Naive thymus-derived CD4-positive, alpha-beta T cell (primary cell): Measurements from ENCODE around the gene ZFAND3. TPM values are rescaled to one million over a fixed set of nuclear protein-coding genes. Genes with fewer than 3 reads are reported as not detected.

ENCODE experiments used
- ATAC-seq: fragments of 150-1000 bp; cut with Tn5 transposase; 2 replicates; pipeline ENCODE4 v1.10.0; 2021; ENCODE audit warnings: mild to moderate bottlenecking, moderate library complexity
- CTCF ChIA-PET: fragments of 350-600 bp; sonication (Branson Sonifier 250); formaldehyde crosslinking; loops from one replicate; lab custom pipeline; 2021; ENCODE audit warnings: antibody characterized with exemption; lab: Charles Lee
- POLR2A ChIA-PET: fragments of 350-600 bp; sonication (Branson Sonifier 250); formaldehyde crosslinking; loops from one replicate; lab custom pipeline; 2021; ENCODE audit warnings: antibody characterized with exemption, inconsistent platforms; lab: Charles Lee
- DNase-seq, 9 donors: peaks; one replicate each; pipeline versions ENCODE4 v3.0.0 to v3.0.0-alpha.2; 2020 to 2022; ENCODE audit warnings: mixed read lengths in 1 of 9
- H3K27ac ChIP-seq: one replicate; pipeline ENCODE4 v1.7.0; 2013; ENCODE audit warnings: mild to moderate bottlenecking, low read depth, low read length, moderate library complexity
- H3K27me3 ChIP-seq, 2 donors: one replicate each; pipeline ENCODE4 v1.7.0; 2013; ENCODE audit warnings: low read length in 2 of 2, mild to moderate bottlenecking in 2 of 2, moderate library complexity in 2 of 2; ENCODE audit not compliant: control insufficient read depth in 2 of 2, insufficient read depth in 2 of 2
- H3K36me3 ChIP-seq, 3 experiments: 1 replicate in 2 of 3; 2 replicates in 1 of 3; pipeline ENCODE4 v1.7.0; 2013; ENCODE audit warnings: low read length in 3 of 3, mild to moderate bottlenecking in 3 of 3, moderate library complexity in 1 of 3; ENCODE audit not compliant: insufficient read depth in 3 of 3, control insufficient read depth in 2 of 3
- H3K4me1 ChIP-seq, 2 donors: one replicate each; pipeline ENCODE4 v1.7.0; 2013; ENCODE audit warnings: low read length in 2 of 2, mild to moderate bottlenecking in 2 of 2, moderate library complexity in 1 of 2; ENCODE audit not compliant: control insufficient read depth in 2 of 2, insufficient read depth in 2 of 2
- H3K4me3 ChIP-seq: 2 replicates; pipeline ENCODE4 v1.7.0; 2013; ENCODE audit warnings: mild to moderate bottlenecking, low read length
- H3K9me3 ChIP-seq, 3 experiments: 1 replicate in 2 of 3; 2 replicates in 1 of 3; pipeline ENCODE4 v1.7.0; 2013; ENCODE audit warnings: low read length in 3 of 3; ENCODE audit not compliant: control insufficient read depth in 2 of 3
- H3K27ac Mint-ChIP-seq, 9 donors: one replicate each; pipeline ENCODE4 v1.8.0; 2020 to 2022; ENCODE audit warnings: mixed read lengths in 9 of 9, mild to moderate bottlenecking in 8 of 9, moderate library complexity in 5 of 9, inconsistent platforms in 2 of 9
- H3K27me3 Mint-ChIP-seq, 5 donors: one replicate each; pipeline ENCODE4 v1.8.0; 2021 to 2022; ENCODE audit warnings: mixed read lengths in 5 of 5, mild to moderate bottlenecking in 1 of 5
- H3K36me3 Mint-ChIP-seq, 5 donors: one replicate each; pipeline ENCODE4 v1.8.0; 2020 to 2022; ENCODE audit warnings: mixed read lengths in 5 of 5, mild to moderate bottlenecking in 3 of 5, inconsistent platforms in 1 of 5
- H3K4me1 Mint-ChIP-seq, 7 donors: one replicate each; pipeline ENCODE4 v1.8.0; 2020 to 2022; ENCODE audit warnings: mixed read lengths in 7 of 7, mild to moderate bottlenecking in 3 of 7, inconsistent platforms in 1 of 7
- H3K4me3 Mint-ChIP-seq, 10 donors: one replicate each; pipeline ENCODE4 v1.8.0; 2020 to 2022; ENCODE audit warnings: mild to moderate bottlenecking in 10 of 10, mixed read lengths in 10 of 10, moderate library complexity in 6 of 10, inconsistent platforms in 2 of 10
- H3K9me3 Mint-ChIP-seq, 11 donors: one replicate each; pipeline ENCODE4 v1.8.0; 2020 to 2022; ENCODE audit warnings: mixed read lengths in 11 of 11, mild to moderate bottlenecking in 4 of 11, inconsistent platforms in 1 of 11, moderate library complexity in 1 of 11
- intact Hi-C, 2 donors: fragments of 100-400 bp; cut with micrococcal nuclease; formaldehyde crosslinking; loops; one replicate each; pipeline ENCODE4 v1.15.1; 2023
- polyA plus RNA-seq, 2 donors: library from polyadenylated mRNA; unstranded; fragments of 300-500 nt; fragmentation: Illumina TruSeq; gene quantifications; one replicate each; pipeline ENCODE4 v1.2.3, GENCODE V29; 2021
- total RNA-seq, 6 experiments: library from RNA in 5 of 6; stranded (reverse) in 5 of 6; gene quantifications; 1 replicate in 5 of 6; 2 replicates in 1 of 6; pipeline ENCODE4 v1.2.3 and lab custom pipeline; 2021 to 2026

Gene ZFAND3
- total and polyA plus RNA-seq, 7 experiments from 2014 or later = 3.5 to 55.0 (median 37.1) TPM

- H3K36me3 Mint-ChIP-seq = peaks cover 0 to 36% (median 18%) of the 10 kb centered on the region in 5 donors
- no peak overlapping the region for H3K4me3 Mint-ChIP-seq
- H3K36me3 ChIP-seq = no peaks in the 10 kb centered on the region
- no peaks in the 10 kb centered on the region for H3K9me3 ChIP-seq
- H3K27ac ChIP-seq = no peak overlapping the region
- H3K4me1 Mint-ChIP-seq = peaks cover 4 to 32% (median 24%) of the 10 kb centered on the region in 7 donors
- H3K4me1 ChIP-seq = no peaks in the 10 kb centered on the region
- CTCF ChIA-PET = interaction anchor here (0.7 kb wide), 1 partner anchor 77 kb away, joined by 4 read pairs; no protein-coding TSS in a partner anchor
- H3K4me3 ChIP-seq = no peak overlapping the region
- intact Hi-C loops = no loop called here
- DNase-seq = no peak
- H3K27me3 Mint-ChIP-seq = no peaks in the 10 kb centered on the region
- H3K9me3 Mint-ChIP-seq = peaks cover 0 to 1% (median 0%) of the 10 kb centered on the region in 11 donors
- POLR2A ChIA-PET = no interaction called here
- ATAC-seq = no peak
- H3K27ac Mint-ChIP-seq = no peak overlapping the region
- no peaks in the 10 kb centered on the region for H3K27me3 ChIP-seq
Observed at GRCh38 chr6:38100380-38100779, 280.9 kb downstream of the ZFAND3 start.

GRCh38 chr6:38103921-38104320, 284.4 kb downstream of the ZFAND3 start:
- ChIA-PET CTCF (no interaction called here), POLR2A (no interaction called here)
- Histone ChIP-seq H3K27ac (no peak overlapping the region), H3K4me1 (no peaks in the 10 kb centered on the region), H3K27me3 (no peaks in the 10 kb centered on the region), H3K4me3 (no peak overlapping the region), H3K9me3 (no peaks in the 10 kb centered on the region), H3K36me3 (no peaks in the 10 kb centered on the region)
- H3K27ac Mint-ChIP-seq = no peak overlapping the region
- no peaks in the 10 kb centered on the region for H3K27me3 Mint-ChIP-seq
- no peak for DNase-seq
- no peak for ATAC-seq
- H3K9me3 Mint-ChIP-seq = peaks cover 0 to 1% (median 0%) of the 10 kb centered on the region in 11 donors
- intact Hi-C loops = no loop called here
- peaks cover 7 to 50% (median 30%) of the 10 kb centered on the region in 5 donors for H3K36me3 Mint-ChIP-seq
- peaks cover 4 to 34% (median 25%) of the 10 kb centered on the region in 7 donors for H3K4me1 Mint-ChIP-seq
- no peak overlapping the region for H3K4me3 Mint-ChIP-seq

GRCh38 chr6:38105066-38105465, 285.5 kb downstream of the ZFAND3 start:
- POLR2A ChIA-PET = no interaction called here
- Mint-ChIP-seq H3K27ac (no peak overlapping the region), H3K9me3 (peaks cover 0 to 1% (median 0%) of the 10 kb centered on the region in 11 donors), H3K27me3 (no peaks in the 10 kb centered on the region), H3K36me3 (peaks cover 7 to 54% (median 32%) of the 10 kb centered on the region in 5 donors), H3K4me1 (peaks cover 7 to 44% (median 33%) of the 10 kb centered on the region in 7 donors), H3K4me3 (no peak overlapping the region)
- H3K27ac ChIP-seq = no peak overlapping the region
- no peak overlapping the region for H3K4me3 ChIP-seq
- no peaks in the 10 kb centered on the region for H3K36me3 ChIP-seq
- DNase-seq (no peak), ATAC-seq (no peak)
- intact Hi-C loops = no loop called here
- no peaks in the 10 kb centered on the region for H3K9me3 ChIP-seq
- CTCF ChIA-PET = interaction anchor here (0.6 kb wide), 1 partner anchor 93 kb away, joined by 3 read pairs; no protein-coding TSS in a partner anchor
- no peaks in the 10 kb centered on the region for H3K4me1 ChIP-seq
- no peaks in the 10 kb centered on the region for H3K27me3 ChIP-seq

- no peak for DNase-seq
- Histone ChIP-seq H3K4me3 (no peak overlapping the region), H3K9me3 (no peaks in the 10 kb centered on the region), H3K27me3 (no peaks in the 10 kb centered on the region), H3K36me3 (no peaks in the 10 kb centered on the region), H3K27ac (no peak overlapping the region), H3K4me1 (no peaks in the 10 kb centered on the region)
- ChIA-PET POLR2A (no interaction called here), CTCF (no interaction called here)
- intact Hi-C loops = no loop called here
- no peak for ATAC-seq
- peaks cover 2 to 46% (median 25%) of the 10 kb centered on the region in 5 donors for H3K36me3 Mint-ChIP-seq
- H3K9me3 Mint-ChIP-seq = peaks cover 0 to 1% (median 0%) of the 10 kb centered on the region in 11 donors
- H3K4me3 Mint-ChIP-seq = no peak overlapping the region
- H3K4me1 Mint-ChIP-seq = peaks cover 14 to 56% (median 38%) of the 10 kb centered on the region in 7 donors
- no peaks in the 10 kb centered on the region for H3K27me3 Mint-ChIP-seq
- no peak overlapping the region for H3K27ac Mint-ChIP-seq
Observed at GRCh38 chr6:38107073-38107472, 287.5 kb downstream of the ZFAND3 start.

GRCh38 chr6:38110481-38110971, 291.0 kb downstream of the ZFAND3 start:
- Histone ChIP-seq H3K27ac (no peak overlapping the region), H3K36me3 (no peaks in the 10 kb centered on the region), H3K27me3 (no peaks in the 10 kb centered on the region), H3K4me1 (no peaks in the 10 kb centered on the region), H3K9me3 (no peaks in the 10 kb centered on the region), H3K4me3 (no peak overlapping the region)
- Mint-ChIP-seq H3K27ac (peak overlapping the region in 5 of 9 donors; percentile 9 to 69 (median 40)), H3K4me1 (peaks cover 13 to 52% (median 41%) of the 10 kb centered on the region in 7 donors), H3K27me3 (no peaks in the 10 kb centered on the region), H3K9me3 (no peaks in the 10 kb centered on the region), H3K36me3 (peaks cover 5 to 36% (median 18%) of the 10 kb centered on the region in 5 donors), H3K4me3 (no peak overlapping the region)
- CTCF ChIA-PET = no interaction called here
- DNase-seq (no peak), ATAC-seq (no peak)
- POLR2A ChIA-PET = no interaction called here
- intact Hi-C loops = no loop called here

- POLR2A ChIA-PET = interaction anchor here (0.5 kb wide), 1 partner anchor 13 kb away, joined by 3 read pairs; no protein-coding TSS in a partner anchor
- peaks cover 3 to 35% (median 8%) of the 10 kb centered on the region in 5 donors for H3K36me3 Mint-ChIP-seq
- no peak overlapping the region for H3K4me3 ChIP-seq
- ATAC-seq (no peak), DNase-seq (no peak)
- peaks cover 9 to 45% (median 38%) of the 10 kb centered on the region in 7 donors for H3K4me1 Mint-ChIP-seq
- no peaks in the 10 kb centered on the region for H3K9me3 Mint-ChIP-seq
- no peaks in the 10 kb centered on the region for H3K36me3 ChIP-seq
- no peak overlapping the region for H3K4me3 Mint-ChIP-seq
- no peaks in the 10 kb centered on the region for H3K27me3 Mint-ChIP-seq
- no peaks in the 10 kb centered on the region for H3K27me3 ChIP-seq
- no peaks in the 10 kb centered on the region for H3K4me1 ChIP-seq
- H3K9me3 ChIP-seq = no peaks in the 10 kb centered on the region
- intact Hi-C loops = no loop called here
- no peak overlapping the region for H3K27ac ChIP-seq
- H3K27ac Mint-ChIP-seq = peak overlapping the region in 2 of 9 donors; percentile 34 to 66
- CTCF ChIA-PET = no interaction called here
Observed at GRCh38 chr6:38112181-38112580, 292.7 kb downstream of the ZFAND3 start.
